Breast epithelium (tissue), 4 donors: ENCODE measurements around the gene ATF2. TPM values are rescaled to one million over a fixed set of nuclear protein-coding genes. Genes with fewer than 3 reads are reported as not detected.

Source experiments
- DNase-seq, 2 donors: peaks; one replicate each; pipeline ENCODE4 v3.0.0-alpha.2; 2019; ENCODE audit warnings: low spot score in 2 of 2
- H3K27ac ChIP-seq, 2 donors: fragments of 200-600 bp; sonication (generic) in 1 of 2; one replicate each; pipeline ENCODE4 v1.5.1; 2016 to 2019; ENCODE audit warnings: mild to moderate bottlenecking in 1 of 2
- H3K27me3 ChIP-seq, 2 donors: fragments of 200-600 bp; sonication (generic) in 1 of 2; one replicate each; pipeline versions ENCODE4 v1.5.1 to v1.6.0; 2017 to 2019; ENCODE audit warnings: control low read depth in 1 of 2, mild to moderate bottlenecking in 1 of 2
- H3K36me3 ChIP-seq: fragments of 200-600 bp; one replicate; pipeline ENCODE4 v1.5.1; 2019
- H3K4me1 ChIP-seq, 2 donors: fragments of 200-600 bp; sonication (generic); one replicate each; pipeline ENCODE4 v1.5.1; 2016 to 2019; ENCODE audit warnings: control low read depth in 1 of 2
- H3K4me3 ChIP-seq, 3 donors: fragments of 200-600 bp; sonication (generic); 1 replicate in 2 of 3; 2 replicates in 1 of 3; pipeline ENCODE4 v1.5.1; 2016 to 2019; ENCODE audit warnings: mild to moderate bottlenecking in 3 of 3, moderate library complexity in 2 of 3
- H3K9me3 ChIP-seq, 2 donors: fragments of 200-600 bp; sonication (generic) in 1 of 2; one replicate each; pipeline ENCODE4 v1.5.1; 2016 to 2019; ENCODE audit warnings: control low read depth in 1 of 2
- POLR2A ChIP-seq: fragments of 450-650 bp; IDR thresholded peaks from one replicate; pipeline ENCODE4 v1.6.1; 2016; ENCODE audit warnings: antibody characterized with exemption, mild to moderate bottlenecking, moderate library complexity
- POLR2AphosphoS5 ChIP-seq, 3 donors: sonication (generic); formaldehyde crosslinking; IDR thresholded peaks; one replicate each; pipeline ENCODE4 v1.6.1; 2017; ENCODE audit warnings: antibody characterized with exemption in 3 of 3
- intact Hi-C: fragments of 100-400 bp; cut with DNase I; formaldehyde crosslinking; loops from one replicate; pipeline ENCODE4 v1.15.1; 2023; ENCODE audit warnings: low total_unique reads
- total RNA-seq, 3 donors: library from RNA; depleted of rRNA; stranded (reverse); fragments of >200 nt; gene quantifications; one replicate each; pipeline ENCODE4 v1.1.0, GENCODE V29; 2016
- TF ChIP-seq, protein P1 (sequence below), 3 donors: fragments of 450-650 bp; IDR thresholded peaks; one replicate each; pipeline ENCODE4 v1.5.1; 2016 to 2017; ENCODE audit warnings: antibody characterized with exemption in 3 of 3, mild to moderate bottlenecking in 3 of 3, moderate library complexity in 3 of 3

ATF2 gene
- total RNA-seq, 3 donors from 2014 or later: 57.0 to 71.7 (median 61.0) TPM

DNA sequence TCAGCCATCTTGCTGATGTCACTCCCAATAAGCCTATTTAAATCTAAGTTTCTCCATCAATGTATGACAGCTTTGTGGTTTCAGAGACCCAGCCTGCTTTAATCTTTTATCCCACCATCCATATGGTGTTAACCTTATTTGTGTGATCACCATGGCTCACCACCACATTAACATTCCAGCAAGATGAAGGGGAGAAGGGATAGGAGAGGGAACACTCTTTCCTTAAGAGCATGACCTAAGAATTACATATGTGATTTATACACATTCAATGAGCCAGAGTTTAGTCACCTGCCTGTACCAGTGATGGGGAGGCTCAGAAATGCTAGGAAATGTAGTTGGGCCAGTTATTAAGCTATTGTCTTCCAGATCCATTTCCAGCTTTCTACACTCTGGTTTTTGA, 118.3 kb downstream of the ATF2 start:
- Histone ChIP-seq H3K4me3 (no peak overlapping the region), H3K36me3 (no peaks in the 10 kb centered on the region), H3K4me1 (no peaks in the 10 kb centered on the region), H3K27me3 (no peaks in the 10 kb centered on the region), H3K27ac (no peak overlapping the region), H3K9me3 (no peaks in the 10 kb centered on the region)
- TF ChIP-seq POLR2AphosphoS5 (IDR thresholded peaks at IDR 0.05): no peak
- no peak for TF ChIP-seq POLR2A
- TF ChIP-seq, protein P1, sequence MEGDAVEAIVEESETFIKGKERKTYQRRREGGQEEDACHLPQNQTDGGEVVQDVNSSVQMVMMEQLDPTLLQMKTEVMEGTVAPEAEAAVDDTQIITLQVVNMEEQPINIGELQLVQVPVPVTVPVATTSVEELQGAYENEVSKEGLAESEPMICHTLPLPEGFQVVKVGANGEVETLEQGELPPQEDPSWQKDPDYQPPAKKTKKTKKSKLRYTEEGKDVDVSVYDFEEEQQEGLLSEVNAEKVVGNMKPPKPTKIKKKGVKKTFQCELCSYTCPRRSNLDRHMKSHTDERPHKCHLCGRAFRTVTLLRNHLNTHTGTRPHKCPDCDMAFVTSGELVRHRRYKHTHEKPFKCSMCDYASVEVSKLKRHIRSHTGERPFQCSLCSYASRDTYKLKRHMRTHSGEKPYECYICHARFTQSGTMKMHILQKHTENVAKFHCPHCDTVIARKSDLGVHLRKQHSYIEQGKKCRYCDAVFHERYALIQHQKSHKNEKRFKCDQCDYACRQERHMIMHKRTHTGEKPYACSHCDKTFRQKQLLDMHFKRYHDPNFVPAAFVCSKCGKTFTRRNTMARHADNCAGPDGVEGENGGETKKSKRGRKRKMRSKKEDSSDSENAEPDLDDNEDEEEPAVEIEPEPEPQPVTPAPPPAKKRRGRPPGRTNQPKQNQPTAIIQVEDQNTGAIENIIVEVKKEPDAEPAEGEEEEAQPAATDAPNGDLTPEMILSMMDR (IDR thresholded peaks at IDR 0.05): no peak
- intact Hi-C loops: no loop called here
- no peak for DNase-seq

DNA sequence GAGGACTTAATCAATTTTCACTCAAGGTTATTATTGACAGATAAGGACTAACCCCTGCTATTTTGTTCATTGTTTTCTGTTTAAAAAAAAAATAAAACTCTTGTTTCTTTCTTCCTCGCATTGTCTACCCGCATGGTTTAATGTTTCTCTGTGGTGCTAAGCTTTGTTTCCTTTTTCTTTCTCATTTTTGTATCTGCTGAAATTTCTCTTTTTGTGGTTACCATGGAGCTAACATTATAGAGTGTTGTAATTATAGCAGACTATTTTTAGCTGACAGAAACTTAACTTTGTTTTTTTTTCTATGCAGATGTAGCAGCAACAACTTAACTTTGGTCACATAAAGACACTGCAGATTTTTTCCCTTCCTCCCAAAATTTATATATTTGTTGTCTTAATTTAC, 119.7 kb downstream of the ATF2 start:
- Histone ChIP-seq H3K9me3 (no peaks in the 10 kb centered on the region), H3K36me3 (no peaks in the 10 kb centered on the region), H3K4me3 (no peak overlapping the region), H3K4me1 (no peaks in the 10 kb centered on the region), H3K27me3 (no peaks in the 10 kb centered on the region), H3K27ac (no peak overlapping the region)
- intact Hi-C loops: no loop called here
- DNase-seq: no peak
- TF ChIP-seq POLR2A: no peak
- TF ChIP-seq, protein P1 (IDR thresholded peaks at IDR 0.05): no peak
- TF ChIP-seq POLR2AphosphoS5 (IDR thresholded peaks at IDR 0.05): no peak

DNA sequence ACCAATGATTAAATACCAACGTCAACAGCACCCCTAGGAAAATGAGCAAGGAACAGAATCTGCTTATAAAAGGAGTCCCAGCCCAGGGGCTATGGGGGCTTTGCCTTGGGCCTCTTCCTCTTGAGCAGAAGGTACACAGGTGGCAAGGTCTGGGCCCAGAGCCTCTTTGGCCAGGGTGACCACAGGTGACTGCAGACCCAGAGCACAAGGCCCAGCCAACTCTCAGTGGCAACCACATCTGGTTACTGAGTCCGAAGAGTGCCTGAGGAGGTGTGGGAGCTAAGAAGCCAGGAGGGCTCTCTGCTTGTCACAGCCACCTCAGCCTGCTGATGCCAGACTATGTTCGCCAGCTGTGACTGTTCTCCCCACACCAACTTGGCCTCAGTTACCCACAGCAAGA, 128.5 kb downstream of the ATF2 start:
- no peaks in the 10 kb centered on the region for H3K9me3 ChIP-seq
- no peak for DNase-seq
- intact Hi-C loops: no loop called here

DNA sequence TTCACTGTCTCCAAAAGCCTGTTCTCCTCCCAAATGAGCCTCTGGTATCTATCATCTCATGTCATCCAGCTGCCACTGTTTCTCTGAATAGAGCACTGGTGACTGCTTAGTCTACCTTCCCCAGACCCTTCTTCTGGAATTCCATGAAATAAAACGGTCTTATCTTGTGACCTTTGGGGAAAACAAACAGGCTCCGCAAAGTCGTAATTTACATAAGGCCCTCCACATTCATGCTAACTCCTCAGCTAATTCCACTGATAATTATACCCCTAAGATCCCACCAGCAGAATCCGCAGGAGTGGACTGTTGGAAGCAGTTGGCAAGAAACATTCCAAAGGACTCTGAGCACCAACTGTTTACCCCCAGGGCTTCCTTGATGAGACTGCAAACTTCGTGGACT, 129.0 kb downstream of the ATF2 start:
- intact Hi-C loops: no loop called here
- no peaks in the 10 kb centered on the region for H3K4me1 ChIP-seq
- no peak overlapping the region for H3K27ac ChIP-seq
- no peaks in the 10 kb centered on the region for H3K36me3 ChIP-seq
- no peak overlapping the region for H3K4me3 ChIP-seq
- no peaks in the 10 kb centered on the region for H3K27me3 ChIP-seq
- H3K9me3 ChIP-seq: no peaks in the 10 kb centered on the region
- DNase-seq: no peak
- TF ChIP-seq POLR2A (no peak), POLR2AphosphoS5 (IDR thresholded peaks at IDR 0.05) (no peak)
- TF ChIP-seq, protein P1 (IDR thresholded peaks at IDR 0.05): no peak

More for the DNA sequence above, 128.5 kb downstream of the ATF2 start:
- no peak overlapping the region for H3K27ac ChIP-seq
- no peaks in the 10 kb centered on the region for H3K36me3 ChIP-seq
- no peaks in the 10 kb centered on the region for H3K27me3 ChIP-seq
- H3K4me3 ChIP-seq: no peak overlapping the region
- no peaks in the 10 kb centered on the region for H3K4me1 ChIP-seq
- TF ChIP-seq POLR2A (no peak), POLR2AphosphoS5 (IDR thresholded peaks at IDR 0.05) (no peak)
- TF ChIP-seq, protein P1 (IDR thresholded peaks at IDR 0.05): no peak

DNA sequence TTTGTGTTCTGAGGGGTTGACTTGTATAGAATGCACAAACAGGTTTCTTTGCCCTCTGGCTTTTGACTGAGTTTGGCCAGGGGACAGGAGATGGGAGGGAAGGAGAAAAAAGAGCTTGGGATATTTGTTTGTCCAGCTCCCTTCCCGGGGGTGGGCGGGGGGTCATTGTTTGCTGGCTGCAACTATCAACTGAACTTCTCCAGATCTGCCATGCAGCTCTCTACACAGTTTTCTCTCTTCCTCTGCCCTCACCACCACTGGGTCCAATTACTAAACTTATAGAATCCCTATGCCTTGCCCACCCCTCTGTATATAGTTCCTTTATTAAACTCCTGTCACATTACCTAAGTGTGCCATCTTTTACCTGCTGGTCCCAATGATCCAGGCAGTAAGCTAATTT, 130.1 kb downstream of the ATF2 start:
- Histone ChIP-seq H3K4me3 (no peak overlapping the region), H3K9me3 (no peaks in the 10 kb centered on the region), H3K4me1 (no peaks in the 10 kb centered on the region), H3K27me3 (no peaks in the 10 kb centered on the region), H3K27ac (no peak overlapping the region), H3K36me3 (no peaks in the 10 kb centered on the region)
- intact Hi-C loops: no loop called here
- DNase-seq: no peak
- TF ChIP-seq POLR2AphosphoS5 (IDR thresholded peaks at IDR 0.05) (no peak), POLR2A (no peak)
- TF ChIP-seq, protein P1 (IDR thresholded peaks at IDR 0.05): no peak
